ENCODE results near the gene WNT6. TPM values are rescaled to one million over a fixed set of nuclear protein-coding genes. Genes with fewer than 3 reads are reported as not detected.
A peak's percentile ranks its signal among the peaks of the same experiment; 100 is the strongest.

WNT6 gene
- total RNA-seq, 1 donor from 2014 or later: not detected

GRCh38 chr2:218888341-218888740 is 28.7 kb downstream of the WNT6 start:
- Mint-ChIP-seq H3K9me3 (no peaks in the 10 kb centered on the region), H3K4me1 (ENCODE audit: low read depth) (peaks cover 2% of the 10 kb centered on the region), H3K4me3 (no peak overlapping the region), H3K36me3 (ENCODE audit: low read depth) (no peaks in the 10 kb centered on the region), H3K27me3 (ENCODE audit: insufficient read depth) (peaks cover 65% of the 10 kb centered on the region), H3K27ac (no peak overlapping the region)
- intact Hi-C loops (cut with micrococcal nuclease): no loop called here
- no peak for DNase-seq (ENCODE audit: low spot score)

GRCh38 chr2:218889937-218890336 is 30.3 kb downstream of the WNT6 start:
- no peaks in the 10 kb centered on the region for H3K9me3 Mint-ChIP-seq
- peaks cover 69% of the 10 kb centered on the region for H3K27me3 Mint-ChIP-seq (ENCODE audit: insufficient read depth)
- H3K27ac Mint-ChIP-seq: no peak overlapping the region
- peaks cover 16% of the 10 kb centered on the region for H3K4me1 Mint-ChIP-seq (ENCODE audit: low read depth)
- intact Hi-C loops (cut with micrococcal nuclease): loop anchor here (10.0 kb wide), 3 partner anchors 605 to 1665 kb away; no protein-coding TSS in a partner anchor
- no peaks in the 10 kb centered on the region for H3K36me3 Mint-ChIP-seq (ENCODE audit: low read depth)
- DNase-seq (ENCODE audit: low spot score): no peak
- H3K4me3 Mint-ChIP-seq: no peak overlapping the region

GRCh38 chr2:218890369-218890768 is 30.8 kb downstream of the WNT6 start:
- Mint-ChIP-seq H3K27ac (no peak overlapping the region), H3K9me3 (no peaks in the 10 kb centered on the region), H3K36me3 (ENCODE audit: low read depth) (no peaks in the 10 kb centered on the region), H3K4me1 (ENCODE audit: low read depth) (peaks cover 20% of the 10 kb centered on the region), H3K27me3 (ENCODE audit: insufficient read depth) (peaks cover 68% of the 10 kb centered on the region), H3K4me3 (no peak overlapping the region)
- intact Hi-C loops (cut with micrococcal nuclease): loop anchor here (10.0 kb wide), 3 partner anchors 606 to 1666 kb away; no protein-coding TSS in a partner anchor
- DNase-seq (ENCODE audit: low spot score): no peak

GRCh38 chr2:218891275-218892135 is 31.9 kb downstream of the WNT6 start:
- peaks cover 32% of the 10 kb centered on the region for H3K4me1 Mint-ChIP-seq (ENCODE audit: low read depth)
- H3K27me3 Mint-ChIP-seq (ENCODE audit: insufficient read depth): peaks cover 66% of the 10 kb centered on the region
- intact Hi-C loops (cut with micrococcal nuclease): loop anchor here (10.0 kb wide), 3 partner anchors 607 to 1667 kb away; no protein-coding TSS in a partner anchor

GRCh38 chr2:218892693-218893348 is 33.2 kb downstream of the WNT6 start:
- H3K27me3 Mint-ChIP-seq (ENCODE audit: insufficient read depth): peaks cover 59% of the 10 kb centered on the region
- H3K4me3 Mint-ChIP-seq: peak overlapping the region; percentile 15
- H3K9me3 Mint-ChIP-seq: peaks cover 4% of the 10 kb centered on the region
- H3K36me3 Mint-ChIP-seq (ENCODE audit: low read depth): no peaks in the 10 kb centered on the region
- peaks cover 35% of the 10 kb centered on the region for H3K4me1 Mint-ChIP-seq (ENCODE audit: low read depth)
- intact Hi-C loops (cut with micrococcal nuclease): loop anchor here (10.0 kb wide), 3 partner anchors 608 to 1668 kb away; no protein-coding TSS in a partner anchor
- H3K27ac Mint-ChIP-seq: peak overlapping the region; percentile 81
- DNase-seq (ENCODE audit: low spot score): peak; percentile 72

More at GRCh38 chr2:218891275-218892135, 31.9 kb downstream of the WNT6 start:
- H3K9me3 Mint-ChIP-seq: peaks cover 4% of the 10 kb centered on the region
- H3K36me3 Mint-ChIP-seq (ENCODE audit: low read depth): no peaks in the 10 kb centered on the region
- H3K4me3 Mint-ChIP-seq: no peak overlapping the region
- DNase-seq (ENCODE audit: low spot score): no peak
- H3K27ac Mint-ChIP-seq: no peak overlapping the region

- Mint-ChIP-seq H3K27me3 (ENCODE audit: insufficient read depth) (peaks cover 60% of the 10 kb centered on the region), H3K9me3 (peaks cover 4% of the 10 kb centered on the region), H3K4me3 (peak overlapping the region; percentile 3), H3K36me3 (ENCODE audit: low read depth) (no peaks in the 10 kb centered on the region), H3K4me1 (ENCODE audit: low read depth) (peaks cover 42% of the 10 kb centered on the region), H3K27ac (peak overlapping the region; percentile 81)
- intact Hi-C loops (cut with micrococcal nuclease): loop anchor here (10.0 kb wide), 3 partner anchors 609 to 1669 kb away; no protein-coding TSS in a partner anchor
- DNase-seq (ENCODE audit: low spot score): no peak
These were observed 33.9 kb downstream of the WNT6 start for GRCh38 chr2:218893349-218894150.

- Mint-ChIP-seq H3K36me3 (ENCODE audit: low read depth) (no peaks in the 10 kb centered on the region), H3K27me3 (ENCODE audit: insufficient read depth) (peaks cover 64% of the 10 kb centered on the region), H3K9me3 (peaks cover 4% of the 10 kb centered on the region), H3K4me3 (peak overlapping the region; percentile 3), H3K4me1 (ENCODE audit: low read depth) (peaks cover 44% of the 10 kb centered on the region), H3K27ac (peak overlapping the region; percentile 37)
- no peak for DNase-seq (ENCODE audit: low spot score)
- intact Hi-C loops (cut with micrococcal nuclease): loop anchor here (10.0 kb wide), 3 partner anchors 610 to 1670 kb away; no protein-coding TSS in a partner anchor
These were observed 34.7 kb downstream of the WNT6 start for GRCh38 chr2:218894151-218894879.

- peaks cover 4% of the 10 kb centered on the region for H3K9me3 Mint-ChIP-seq
- H3K4me1 Mint-ChIP-seq (ENCODE audit: low read depth): peaks cover 44% of the 10 kb centered on the region
- peaks cover 64% of the 10 kb centered on the region for H3K27me3 Mint-ChIP-seq (ENCODE audit: insufficient read depth)
- H3K4me3 Mint-ChIP-seq: no peak overlapping the region
- intact Hi-C loops (cut with micrococcal nuclease): loop anchor here (5.0 to 10.0 kb wide), 7 partner anchors 67 to 1670 kb away; partner anchors contain the start of genes CNOT9, CTDSP1, GMPPA and USP37
- DNase-seq (ENCODE audit: low spot score): no peak
- H3K27ac Mint-ChIP-seq: peak overlapping the region; percentile 23
- H3K36me3 Mint-ChIP-seq (ENCODE audit: low read depth): no peaks in the 10 kb centered on the region
These were observed 35.2 kb downstream of the WNT6 start for GRCh38 chr2:218894880-218895157.

GRCh38 chr2:218895326-218895725 is 35.7 kb downstream of the WNT6 start:
- Mint-ChIP-seq H3K9me3 (peaks cover 4% of the 10 kb centered on the region), H3K4me3 (no peak overlapping the region), H3K27ac (peak overlapping the region; percentile 86), H3K36me3 (ENCODE audit: low read depth) (no peaks in the 10 kb centered on the region), H3K27me3 (ENCODE audit: insufficient read depth) (peaks cover 62% of the 10 kb centered on the region), H3K4me1 (ENCODE audit: low read depth) (peaks cover 44% of the 10 kb centered on the region)
- intact Hi-C loops (cut with micrococcal nuclease): loop anchor here (5.0 to 10.0 kb wide), 7 partner anchors 67 to 1671 kb away; partner anchors contain the start of genes CNOT9, CTDSP1, GMPPA and USP37
- no peak for DNase-seq (ENCODE audit: low spot score)

GRCh38 chr2:218895759-218896500 is 36.3 kb downstream of the WNT6 start:
- Mint-ChIP-seq H3K36me3 (ENCODE audit: low read depth) (no peaks in the 10 kb centered on the region), H3K4me3 (peak overlapping the region; percentile 63), H3K4me1 (ENCODE audit: low read depth) (peaks cover 44% of the 10 kb centered on the region), H3K27me3 (ENCODE audit: insufficient read depth) (peaks cover 62% of the 10 kb centered on the region), H3K9me3 (peaks cover 4% of the 10 kb centered on the region), H3K27ac (peak overlapping the region; percentile 86)
- DNase-seq (ENCODE audit: low spot score): no peak
- intact Hi-C loops (cut with micrococcal nuclease): loop anchor here (1.0 to 10.0 kb wide), 12 partner anchors 13 to 1671 kb away; partner anchors contain the start of genes BCS1L, CNOT9, CTDSP1 and GMPPA

Measured in activated T-helper 1 cell treated with anti-CD3 and anti-CD28 coated beads, Interleukin-12 subunit alpha, Interleukin-12 subunit beta, Interleukin-2, Interleukin-4 antibody, amounts not matched to agents 30 ng/mL and 10 ng/mL and 1 ng/mL, durations not matched to agents 14 hours and 24 hours and 36 hours (primary cell).